HG03095 (cell line): ENCODE data around the gene FBXO38.

ENCODE experiments used
- ATAC-seq: cut with Tn5 transposase; IDR thresholded peaks from one replicate; pipeline ENCODE4 v1.9.1; 2021; ENCODE audit warnings: moderate library complexity; ENCODE audit not compliant: unreplicated experiment

Gene FBXO38

GRCh38 chr5:148383564-148384379 is at the start of gene FBXO38:
Gene FBXO38, plus strand, starts transcription at chr5:148383958. Its CDS starts 10,819 bp downstream, at chr5:148394777.
- ATAC-seq: peak; percentile 98

- no peak for ATAC-seq
These were observed 48.5 kb upstream of the FBXO38 start, which contains the start of gene SPINK9 for GRCh38 chr5:148335259-148335658. Gene SPINK9, plus strand, starts transcription at chr5:148335559. Its CDS starts 55 bp downstream, at chr5:148335614.

- no peak for ATAC-seq
These were observed 46.9 kb upstream of the FBXO38 start for GRCh38 chr5:148336704-148337435.

GRCh38 chr5:148342371-148343045 is 41.2 kb upstream of the FBXO38 start:
- no peak for ATAC-seq

- ATAC-seq: no peak
These were observed 40.7 kb upstream of the FBXO38 start for GRCh38 chr5:148343046-148343407.

- no peak for ATAC-seq
These were observed 39.9 kb upstream of the FBXO38 start for GRCh38 chr5:148343603-148344487.

GRCh38 chr5:148347706-148348105 is 36.1 kb upstream of the FBXO38 start:
- no peak for ATAC-seq

GRCh38 chr5:148352696-148353095 is 31.1 kb upstream of the FBXO38 start:
- ATAC-seq: no peak

- ATAC-seq: no peak
These were observed 30.1 kb upstream of the FBXO38 start for GRCh38 chr5:148353634-148354033.

- ATAC-seq: no peak
These were observed 19.4 kb upstream of the FBXO38 start for GRCh38 chr5:148364343-148364742.

GRCh38 chr5:148368299-148368698 is 15.5 kb upstream of the FBXO38 start:
- no peak for ATAC-seq

GRCh38 chr5:148372166-148372725 is 11.5 kb upstream of the FBXO38 start:
- no peak for ATAC-seq

- no peak for ATAC-seq
These were observed 10.9 kb upstream of the FBXO38 start for GRCh38 chr5:148372893-148373292.

- peak; percentile 91 for ATAC-seq
These were observed 8.9 kb upstream of the FBXO38 start for GRCh38 chr5:148374690-148375360.

- no peak for ATAC-seq
These were observed 7.6 kb upstream of the FBXO38 start for GRCh38 chr5:148376198-148376597.

GRCh38 chr5:148378670-148379069 is 5.1 kb upstream of the FBXO38 start:
- no peak for ATAC-seq

- ATAC-seq: no peak
These were observed 4.4 kb upstream of the FBXO38 start for GRCh38 chr5:148379340-148379739.

- no peak for ATAC-seq
These were observed 1.9 kb upstream of the FBXO38 start for GRCh38 chr5:148381906-148382305.

- no peak for ATAC-seq
These were observed 797 bp upstream of the FBXO38 start for GRCh38 chr5:148382961-148383360.

GRCh38 chr5:148384380-148384737 is 601 bp downstream of the FBXO38 start:
- peak; percentile 31 for ATAC-seq
